Measurements from ENCODE around the gene INHBC. TPM values are rescaled to one million over a fixed set of nuclear protein-coding genes. Genes with fewer than 3 reads are reported as not detected.
A peak's percentile ranks its signal among the peaks of the same experiment; 100 is the strongest.

Gene INHBC
- total RNA-seq, 3 donors from 2014 or later, result not detected

- no peaks in the 10 kb centered on the region for H3K27me3 ChIP-seq
- H3K4me1 ChIP-seq, result no peaks in the 10 kb centered on the region
- DNase-seq (ENCODE audit: low spot score in 2 of 2), result no peak
- intact Hi-C loops (cut with DNase I; ENCODE audit: low total_unique reads), result no loop called here
- H3K36me3 ChIP-seq, result no peaks in the 10 kb centered on the region
- no peak for TF ChIP-seq POLR2AphosphoS5 (IDR thresholded peaks at IDR 0.05)
- TF ChIP-seq, protein P1, sequence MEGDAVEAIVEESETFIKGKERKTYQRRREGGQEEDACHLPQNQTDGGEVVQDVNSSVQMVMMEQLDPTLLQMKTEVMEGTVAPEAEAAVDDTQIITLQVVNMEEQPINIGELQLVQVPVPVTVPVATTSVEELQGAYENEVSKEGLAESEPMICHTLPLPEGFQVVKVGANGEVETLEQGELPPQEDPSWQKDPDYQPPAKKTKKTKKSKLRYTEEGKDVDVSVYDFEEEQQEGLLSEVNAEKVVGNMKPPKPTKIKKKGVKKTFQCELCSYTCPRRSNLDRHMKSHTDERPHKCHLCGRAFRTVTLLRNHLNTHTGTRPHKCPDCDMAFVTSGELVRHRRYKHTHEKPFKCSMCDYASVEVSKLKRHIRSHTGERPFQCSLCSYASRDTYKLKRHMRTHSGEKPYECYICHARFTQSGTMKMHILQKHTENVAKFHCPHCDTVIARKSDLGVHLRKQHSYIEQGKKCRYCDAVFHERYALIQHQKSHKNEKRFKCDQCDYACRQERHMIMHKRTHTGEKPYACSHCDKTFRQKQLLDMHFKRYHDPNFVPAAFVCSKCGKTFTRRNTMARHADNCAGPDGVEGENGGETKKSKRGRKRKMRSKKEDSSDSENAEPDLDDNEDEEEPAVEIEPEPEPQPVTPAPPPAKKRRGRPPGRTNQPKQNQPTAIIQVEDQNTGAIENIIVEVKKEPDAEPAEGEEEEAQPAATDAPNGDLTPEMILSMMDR (IDR thresholded peaks at IDR 0.05), result no peak
- no peak for TF ChIP-seq POLR2A (IDR thresholded peaks at IDR 0.05)
- H3K9me3 ChIP-seq, result no peaks in the 10 kb centered on the region
- no peak overlapping the region for H3K27ac ChIP-seq
- no peak overlapping the region for H3K4me3 ChIP-seq
These were observed 19.6 kb downstream of the INHBC start for GRCh38 chr12:57454213-57454565.

DNA sequence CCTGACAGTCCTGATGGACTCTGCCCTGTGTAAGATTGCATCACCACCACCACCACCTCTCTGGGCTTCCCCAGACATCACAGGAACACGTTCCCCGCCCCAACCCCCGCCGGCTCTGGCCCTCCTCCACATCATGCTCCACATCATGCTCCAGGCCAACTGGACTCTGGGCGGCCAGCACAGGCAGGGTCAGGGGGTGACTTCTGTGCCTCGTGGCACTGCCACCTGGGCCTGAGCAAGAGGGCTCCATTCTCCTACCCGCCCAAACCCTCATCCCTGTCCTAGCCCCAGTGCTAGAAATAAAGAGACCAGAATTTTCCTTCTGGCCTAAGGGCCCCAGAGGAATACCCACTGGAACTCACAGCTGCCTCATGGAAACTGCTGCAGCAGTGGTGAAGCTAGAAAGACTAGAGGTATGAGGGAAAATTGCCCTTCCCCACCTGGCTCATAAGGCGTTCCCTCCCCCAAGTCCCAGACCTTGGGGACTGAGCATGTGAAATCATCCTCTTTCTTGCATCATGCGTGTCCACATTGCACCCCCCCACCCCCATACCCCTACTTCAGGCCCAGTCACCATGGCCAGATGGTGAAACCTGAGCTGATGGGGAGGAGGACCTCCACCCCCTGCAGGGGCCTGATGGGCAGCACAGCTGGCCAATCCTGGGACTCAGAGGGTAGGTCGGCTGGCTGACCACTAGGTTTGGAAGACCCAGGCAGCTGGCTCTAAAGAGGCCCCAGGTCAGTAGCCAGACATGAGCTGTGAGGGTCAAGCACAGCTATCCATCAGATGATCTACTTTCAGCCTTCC, 20.2 kb downstream of the INHBC start, which contains the start of gene INHBE:
TSS of gene INHBE (plus strand) at position 742 of the 808 bp plus-strand sequence. CDS start 230 bp downstream, outside the sequence.
- Histone ChIP-seq H3K9me3 (no peaks in the 10 kb centered on the region), H3K27ac (no peak within 1 kb of the TSS), H3K27me3 (no peaks in the 10 kb centered on the region), H3K4me3 (peak within 1 kb of the TSS in 2 of 3 donors; percentile 25 to 34), H3K4me1 (no peaks in the 10 kb centered on the region), H3K36me3 (no peaks in the 10 kb centered on the region)
- intact Hi-C loops (cut with DNase I; ENCODE audit: low total_unique reads), result no loop called here
- TF ChIP-seq POLR2A (IDR thresholded peaks at IDR 0.05) (no peak), POLR2AphosphoS5 (IDR thresholded peaks at IDR 0.05) (no peak)
- TF ChIP-seq, protein P1 (IDR thresholded peaks at IDR 0.05), result no peak
- no peak for DNase-seq (ENCODE audit: low spot score in 2 of 2)

DNA sequence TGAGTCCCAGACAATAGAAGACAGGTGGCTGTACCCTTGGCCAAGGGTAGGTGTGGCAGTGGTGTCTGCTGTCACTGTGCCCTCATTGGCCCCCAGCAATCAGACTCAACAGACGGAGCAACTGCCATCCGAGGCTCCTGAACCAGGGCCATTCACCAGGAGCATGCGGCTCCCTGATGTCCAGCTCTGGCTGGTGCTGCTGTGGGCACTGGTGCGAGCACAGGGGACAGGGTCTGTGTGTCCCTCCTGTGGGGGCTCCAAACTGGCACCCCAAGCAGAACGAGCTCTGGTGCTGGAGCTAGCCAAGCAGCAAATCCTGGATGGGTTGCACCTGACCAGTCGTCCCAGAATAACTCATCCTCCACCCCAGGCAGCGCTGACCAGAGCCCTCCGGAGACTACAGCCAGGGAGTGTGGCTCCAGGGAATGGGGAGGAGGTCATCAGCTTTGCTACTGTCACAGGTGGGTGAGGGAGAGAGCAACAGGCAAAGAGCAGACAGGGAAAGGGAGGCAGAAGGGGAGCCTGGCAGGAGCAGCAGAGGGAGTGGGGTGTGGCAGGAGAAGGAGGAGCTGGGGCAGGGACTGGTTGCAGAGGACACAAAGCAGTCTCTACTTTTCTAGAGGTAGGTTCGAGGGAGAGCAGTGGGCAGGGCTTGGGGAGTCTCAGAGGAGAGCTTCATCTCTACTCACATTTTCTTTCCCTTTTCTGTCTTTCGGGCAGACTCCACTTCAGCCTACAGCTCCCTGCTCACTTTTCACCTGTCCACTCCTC, 21.0 kb downstream of the INHBC start:
- Histone ChIP-seq H3K27ac (no peak overlapping the region), H3K4me1 (peaks cover 0 to 7% of the 10 kb centered on the region in 2 donors), H3K36me3 (no peaks in the 10 kb centered on the region), H3K4me3 (peak overlapping the region in 2 of 3 donors; percentile 25 to 34), H3K9me3 (no peaks in the 10 kb centered on the region), H3K27me3 (no peaks in the 10 kb centered on the region)
- intact Hi-C loops (cut with DNase I; ENCODE audit: low total_unique reads), result no loop called here
- TF ChIP-seq POLR2AphosphoS5 (IDR thresholded peaks at IDR 0.05) (no peak), POLR2A (IDR thresholded peaks at IDR 0.05) (no peak)
- TF ChIP-seq, protein P1 (IDR thresholded peaks at IDR 0.05), result no peak
- no peak for DNase-seq (ENCODE audit: low spot score in 2 of 2)

DNA sequence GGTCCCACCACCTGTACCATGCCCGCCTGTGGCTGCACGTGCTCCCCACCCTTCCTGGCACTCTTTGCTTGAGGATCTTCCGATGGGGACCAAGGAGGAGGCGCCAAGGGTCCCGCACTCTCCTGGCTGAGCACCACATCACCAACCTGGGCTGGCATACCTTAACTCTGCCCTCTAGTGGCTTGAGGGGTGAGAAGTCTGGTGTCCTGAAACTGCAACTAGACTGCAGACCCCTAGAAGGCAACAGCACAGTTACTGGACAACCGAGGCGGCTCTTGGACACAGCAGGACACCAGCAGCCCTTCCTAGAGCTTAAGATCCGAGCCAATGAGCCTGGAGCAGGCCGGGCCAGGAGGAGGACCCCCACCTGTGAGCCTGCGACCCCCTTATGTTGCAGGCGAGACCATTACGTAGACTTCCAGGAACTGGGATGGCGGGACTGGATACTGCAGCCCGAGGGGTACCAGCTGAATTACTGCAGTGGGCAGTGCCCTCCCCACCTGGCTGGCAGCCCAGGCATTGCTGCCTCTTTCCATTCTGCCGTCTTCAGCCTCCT, 21.6 kb downstream of the INHBC start:
- intact Hi-C loops (cut with DNase I; ENCODE audit: low total_unique reads), result no loop called here
- H3K27ac ChIP-seq, result no peak overlapping the region
- peaks cover 4 to 14% of the 10 kb centered on the region in 2 donors for H3K4me1 ChIP-seq
- no peak for DNase-seq (ENCODE audit: low spot score in 2 of 2)
- H3K9me3 ChIP-seq, result no peaks in the 10 kb centered on the region
- TF ChIP-seq, protein P1 (IDR thresholded peaks at IDR 0.05), result peak; percentile 20 to 40 (median 39)
- no peak for TF ChIP-seq POLR2A (IDR thresholded peaks at IDR 0.05)
- H3K36me3 ChIP-seq, result no peaks in the 10 kb centered on the region
- H3K27me3 ChIP-seq, result no peaks in the 10 kb centered on the region
- peak overlapping the region in 2 of 3 donors; percentile 25 to 34 for H3K4me3 ChIP-seq

Data from breast epithelium (tissue), 4 donors.